GM23248 (cell line): Measurements from ENCODE around the gene JKAMP. TPM values are rescaled to one million over a fixed set of nuclear protein-coding genes. Genes with fewer than 3 reads are reported as not detected.
A peak's percentile ranks its signal among the peaks of the same experiment; 100 is the strongest.

ENCODE experiments used
- DNase-seq: peaks from one replicate; pipeline ENCODE4 v3.0.0-alpha.2; 2015
- H2AFZ ChIP-seq: fragments of 200-600 bp; sonication (generic); 2 replicates; pipeline ENCODE4 v1.6.1; 2016; ENCODE audit warnings: antibody characterized with exemption
- H3F3A ChIP-seq: fragments of 200-600 bp; sonication (generic); 2 replicates; pipeline ENCODE4 v1.6.1; 2016; ENCODE audit warnings: mild to moderate bottlenecking, antibody characterized with exemption, mixed run types; ENCODE audit not compliant: insufficient read depth
- H3K27ac ChIP-seq: fragments of 200-600 bp; sonication (generic); 2 replicates; pipeline ENCODE4 v1.5.1; 2016; ENCODE audit warnings: mild to moderate bottlenecking
- H3K27me3 ChIP-seq: fragments of 200-600 bp; sonication (generic); replicated peaks from 2 replicates; pipeline ENCODE4 v1.6.1; 2016; ENCODE audit warnings: mild to moderate bottlenecking; ENCODE audit not compliant: insufficient read depth
- H3K36me3 ChIP-seq: fragments of 200-600 bp; sonication (generic); 2 replicates; pipeline ENCODE4 v1.6.1; 2016; ENCODE audit warnings: low read depth, mild to moderate bottlenecking
- H3K4me1 ChIP-seq: fragments of 200-600 bp; sonication (generic); 2 replicates; pipeline ENCODE4 v1.6.1; 2016; ENCODE audit warnings: mild to moderate bottlenecking; ENCODE audit not compliant: insufficient read depth
- H3K4me2 ChIP-seq: fragments of 200-600 bp; sonication (generic); one replicate; pipeline ENCODE4 v1.6.1; 2016; ENCODE audit warnings: mild to moderate bottlenecking; ENCODE audit not compliant: unreplicated experiment
- H3K4me3 ChIP-seq: fragments of 200-600 bp; sonication (generic); 2 replicates; pipeline ENCODE4 v1.5.1; 2016; ENCODE audit warnings: mild to moderate bottlenecking
- H3K79me2 ChIP-seq: fragments of 200-600 bp; sonication (generic); 2 replicates; pipeline ENCODE4 v1.6.1; 2016; ENCODE audit warnings: mild to moderate bottlenecking; ENCODE audit not compliant: insufficient read depth
- H3K9ac ChIP-seq: fragments of 200-600 bp; sonication (generic); 2 replicates; pipeline ENCODE4 v1.6.1; 2016; ENCODE audit warnings: mild to moderate bottlenecking
- H3K9me2 ChIP-seq: fragments of 200-600 bp; sonication (generic); 2 replicates; pipeline ENCODE4 v1.6.1; 2016; ENCODE audit warnings: mixed run types, mild to moderate bottlenecking, moderate library complexity; ENCODE audit not compliant: insufficient read depth
- H3K9me3 ChIP-seq: fragments of 200-600 bp; sonication (generic); one replicate; pipeline ENCODE4 v1.6.1; 2017; ENCODE audit warnings: low read depth
- H4K20me1 ChIP-seq: fragments of 200-600 bp; sonication (generic); 2 replicates; pipeline ENCODE4 v1.6.0; 2016; ENCODE audit not compliant: insufficient read depth
- EZH2 ChIP-seq: fragments of 200-600 bp; sonication (generic); IDR thresholded peaks from 2 replicates; pipeline ENCODE4 v1.6.1; 2018; ENCODE audit warnings: antibody characterized with exemption, mild to moderate bottlenecking; ENCODE audit not compliant: insufficient read depth, poor library complexity, severe bottlenecking
- EZH2phosphoT487 ChIP-seq: fragments of 200-600 bp; sonication (generic); IDR thresholded peaks from 2 replicates; pipeline ENCODE4 v1.6.1; 2018; ENCODE audit warnings: antibody characterized with exemption, moderate library complexity, mild to moderate bottlenecking, low read depth; ENCODE audit not compliant: insufficient read depth
- WGBS, 2 experiments: methylation state at CpG; one replicate each; pipeline ENCODE4 v1.1.6; 2015 to 2017; ENCODE audit warnings: low lambda C conversion rate in 2 of 2, low coverage in 1 of 2; ENCODE audit errors: missing lambda C conversion rate in 2 of 2; 5-methylcytosine and 5-hydroxymethylcytosine counted together
- in situ Hi-C: fragments of 300-500 bp; cut with MboI; formaldehyde crosslinking; loops from 2 replicates; pipeline ENCODE4 v1.15.0; 2020
- polyA plus RNA-seq: library from polyadenylated mRNA; unstranded; fragments of >200 nt; fragmentation: Nextera tagmentation; extraction: Ambion mirVana; gene quantifications from 2 replicates; pipeline ENCODE4 v1.2.1, GENCODE V29; 2016
- total RNA-seq: library from RNA; depleted of rRNA; stranded (reverse); fragments of >200 nt; shearing (Covaris generic); gene quantifications from 2 replicates; pipeline ENCODE4 v1.2.3, GENCODE V29; 2014

The JKAMP gene
- total and polyA plus RNA-seq, 2 experiments from 2014 or later = 93.4 to 120 TPM

- no peak overlapping the region for H3K4me2 ChIP-seq
- H2AFZ ChIP-seq = no peak overlapping the region
- H3K4me1 ChIP-seq = no peaks in the 10 kb centered on the region
- no peak overlapping the region for H3K4me3 ChIP-seq
- DNase-seq = peak; percentile 58
- H3K27me3 ChIP-seq = no peaks in the 10 kb centered on the region
- no peaks in the 10 kb centered on the region for H3K9me3 ChIP-seq
- H3K9ac ChIP-seq = no peak overlapping the region
- H3K79me2 ChIP-seq = no peaks in the 10 kb centered on the region
- H3F3A ChIP-seq = 0 out of 2 replicates have a peak, but pooled peaks cover 6% of the 10 kb centered on the region
- no peaks in the 10 kb centered on the region for H4K20me1 ChIP-seq
- no peaks in the 10 kb centered on the region for H3K9me2 ChIP-seq
- TF ChIP-seq EZH2phosphoT487 (no peak), EZH2 (no peak)
- peaks cover 20% of the 10 kb centered on the region; the same call in 1 of the 2 replicates for H3K36me3 ChIP-seq
- H3K27ac ChIP-seq = no peak overlapping the region
- in situ Hi-C loops = no loop called here
Observed at GRCh38 chr14:59507063-59507751, 22.9 kb downstream of the JKAMP start.

- Histone ChIP-seq H3K27me3 (no peaks in the 10 kb centered on the region), H2AFZ (no peak overlapping the region), H3K9me3 (no peaks in the 10 kb centered on the region), H3K9me2 (no peaks in the 10 kb centered on the region), H3K4me2 (no peak overlapping the region), H3K36me3 (peaks cover 20% of the 10 kb centered on the region; the same call in 1 of the 2 replicates), H3K9ac (no peak overlapping the region), H3K4me3 (no peak overlapping the region), H3K27ac (no peak overlapping the region), H4K20me1 (no peaks in the 10 kb centered on the region), H3K79me2 (no peaks in the 10 kb centered on the region), H3K4me1 (no peaks in the 10 kb centered on the region), H3F3A (0 out of 2 replicates have a peak, but pooled peaks cover 6% of the 10 kb centered on the region)
- TF ChIP-seq EZH2phosphoT487 = no peak
- no peak for TF ChIP-seq EZH2
- in situ Hi-C loops = no loop called here
- DNase-seq = no peak
- WGBS, 2 experiments = 81 to 90% methylated on average over 3 of the region's 3 CpGs
Observed at GRCh38 chr14:59507752-59508103, 23.4 kb downstream of the JKAMP start.

GRCh38 chr14:59509101-59509500, 24.8 kb downstream of the JKAMP start:
- Histone ChIP-seq H3K79me2 (no peaks in the 10 kb centered on the region), H3K9me2 (no peaks in the 10 kb centered on the region), H3K9me3 (no peaks in the 10 kb centered on the region), H3F3A (0 out of 2 replicates have a peak, but pooled peaks cover 6% of the 10 kb centered on the region), H3K36me3 (peaks cover 9% of the 10 kb centered on the region; the same call in 1 of the 2 replicates), H3K4me2 (no peak overlapping the region), H3K4me1 (no peaks in the 10 kb centered on the region), H3K27me3 (no peaks in the 10 kb centered on the region), H3K27ac (no peak overlapping the region), H3K9ac (no peak overlapping the region), H3K4me3 (no peak overlapping the region), H4K20me1 (no peaks in the 10 kb centered on the region), H2AFZ (no peak overlapping the region)
- TF ChIP-seq EZH2 (no peak), EZH2phosphoT487 (no peak)
- in situ Hi-C loops = no loop called here
- WGBS, 2 experiments = 52 to 54% methylated on average over 3 of the region's 3 CpGs
- no peak for DNase-seq

- Histone ChIP-seq H3K27me3 (no peaks in the 10 kb centered on the region), H3K4me2 (no peak overlapping the region), H3K9ac (no peak overlapping the region), H4K20me1 (no peaks in the 10 kb centered on the region), H2AFZ (no peak overlapping the region), H3K4me3 (no peak overlapping the region), H3K27ac (no peak overlapping the region), H3K4me1 (no peaks in the 10 kb centered on the region), H3K79me2 (no peaks in the 10 kb centered on the region), H3K9me2 (no peaks in the 10 kb centered on the region), H3K36me3 (peaks cover under 1% of the 10 kb centered on the region; the same call in 1 of the 2 replicates), H3K9me3 (no peaks in the 10 kb centered on the region), H3F3A (0 out of 2 replicates have a peak, but pooled peaks cover 6% of the 10 kb centered on the region)
- in situ Hi-C loops = no loop called here
- no peak for TF ChIP-seq EZH2phosphoT487
- no peak for TF ChIP-seq EZH2
- WGBS, 2 experiments = 56 to 60% methylated on average over 2 of the region's 2 CpGs
- DNase-seq = no peak
Observed at GRCh38 chr14:59510001-59510400, 25.7 kb downstream of the JKAMP start.
